NCI-H1417 treated with DMSO at 0.1 percent for 48 hours (cell line): ENCODE data around the gene CEACAM3.
"Not testable (repeated sequence)": the region's sequence is repeated elsewhere in the genome, so short reads cannot be mapped to it uniquely, and the experiment has no call there.

ENCODE experiments used
- DNase-seq: peaks from one replicate; lab custom pipeline; 2025; lab: John Stamatoyannopoulos, UW

The CEACAM3 gene

DNA sequence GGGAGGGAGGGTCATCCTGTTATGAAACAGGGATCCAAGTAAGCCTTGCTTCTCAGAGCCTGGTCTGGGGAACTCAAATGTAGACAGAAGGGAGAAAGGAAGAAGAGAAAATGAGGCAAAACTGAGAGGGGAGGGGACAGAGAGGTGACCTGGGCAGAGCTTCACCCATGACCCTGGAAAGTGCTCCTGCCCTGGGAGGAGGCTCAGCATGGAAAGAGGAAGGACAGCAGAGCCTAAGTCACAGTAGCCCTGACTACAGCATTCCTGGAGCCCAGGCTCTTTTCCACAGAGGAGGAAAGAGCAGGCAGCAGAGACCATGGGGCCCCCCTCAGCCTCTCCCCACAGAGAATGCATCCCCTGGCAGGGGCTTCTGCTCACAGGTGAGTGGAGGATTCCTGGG, at the start of gene CEACAM3:
TSS of gene CEACAM3 (plus strand) at position 226 of the 400 bp plus-strand sequence. CDS start at position 317, 91 bp downstream.
- no peak for DNase-seq

DNA sequence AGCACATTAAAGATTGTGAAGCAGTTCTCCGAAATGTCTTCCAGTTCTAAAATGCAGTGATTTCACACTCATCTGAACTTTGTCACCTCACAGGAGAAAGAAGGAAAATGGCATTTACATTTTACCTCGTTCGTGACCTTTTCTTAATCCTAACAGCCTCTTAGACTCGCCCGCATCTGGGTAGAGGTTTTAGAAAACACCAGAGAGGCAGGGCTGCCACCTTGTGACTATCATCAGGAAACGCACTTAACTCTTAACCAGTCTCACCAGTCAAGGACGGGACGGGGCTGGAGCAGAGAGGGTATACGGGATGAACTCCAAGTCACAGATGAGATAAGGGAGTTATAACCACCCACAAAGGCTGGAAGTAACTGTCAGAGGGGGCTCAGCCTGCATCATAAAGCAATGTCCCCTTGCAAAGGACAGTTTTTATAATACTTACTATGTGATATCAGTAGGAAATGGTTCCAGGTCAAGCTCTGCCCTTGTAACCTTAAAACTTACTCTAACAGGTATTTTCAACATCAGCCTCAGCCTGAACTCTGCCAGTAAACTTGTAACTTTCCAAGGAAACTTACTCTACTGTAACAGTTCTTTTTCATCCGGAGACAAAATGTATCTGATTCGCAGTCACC, 49.7 kb upstream of the CEACAM3 start:
- no peak for DNase-seq

- no peak for DNase-seq
Measured at GRCh38 chr19:41748012-41748411, 48.4 kb upstream of the CEACAM3 start.

GRCh38 chr19:41750248-41751134, 45.9 kb upstream of the CEACAM3 start:
- DNase-seq, result not testable (repeated sequence)

GRCh38 chr19:41753159-41753558, 43.2 kb upstream of the CEACAM3 start:
- no peak for DNase-seq

- DNase-seq, result no peak
Measured at GRCh38 chr19:41753936-41754529, 42.4 kb upstream of the CEACAM3 start.

DNA sequence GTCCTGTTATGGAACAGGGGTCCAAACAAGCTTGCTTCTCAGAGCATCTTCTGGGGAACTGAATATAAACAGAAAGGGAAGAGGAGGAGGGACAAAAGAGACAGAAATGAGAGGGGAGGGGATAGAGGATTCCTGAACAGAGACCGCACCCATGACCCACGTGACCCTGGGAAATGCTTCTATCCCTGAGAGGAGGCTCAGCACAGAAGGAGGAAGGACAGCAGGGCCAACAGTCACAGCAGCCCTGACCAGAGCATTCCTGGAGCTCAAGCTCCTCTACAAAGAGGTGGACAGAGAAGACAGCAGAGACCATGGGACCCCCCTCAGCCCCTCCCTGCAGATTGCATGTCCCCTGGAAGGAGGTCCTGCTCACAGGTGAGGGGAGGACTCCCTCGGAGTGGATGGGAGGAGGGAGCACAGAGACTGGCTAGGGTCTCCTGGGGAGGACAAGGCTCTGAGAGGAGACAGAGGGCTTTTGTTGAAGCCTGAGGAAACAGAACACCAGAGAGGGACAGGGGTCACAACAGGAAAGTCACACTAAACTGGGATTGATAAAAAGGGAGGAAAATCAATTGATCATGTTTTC, 41.0 kb upstream of the CEACAM3 start, which contains the start of gene CEACAM6:
TSS of gene CEACAM6 (plus strand) at position 203 of the 586 bp plus-strand sequence. CDS start at position 312, 109 bp downstream.
- DNase-seq, result no peak

GRCh38 chr19:41758846-41759245, 37.5 kb upstream of the CEACAM3 start:
- DNase-seq, result no peak

DNA sequence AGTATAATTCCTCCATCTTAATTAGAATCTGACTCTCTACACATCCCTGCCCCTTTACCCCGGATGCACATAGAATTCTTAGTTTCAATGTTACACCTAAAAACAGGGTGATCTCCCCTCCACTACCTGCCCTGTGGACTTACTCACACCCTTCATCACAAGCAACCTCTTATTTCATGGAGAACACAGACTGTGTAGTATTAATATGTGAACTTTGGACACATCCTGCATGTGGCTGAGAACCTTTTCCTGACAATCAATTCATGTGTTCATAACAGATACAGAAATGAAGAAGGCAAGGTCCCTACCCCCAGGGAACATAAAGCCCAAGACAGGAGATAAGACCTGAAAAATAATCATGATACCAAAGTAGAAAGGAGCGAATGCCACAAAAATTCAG, 29.3 kb upstream of the CEACAM3 start:
- no peak for DNase-seq

GRCh38 chr19:41768105-41768504, 28.3 kb upstream of the CEACAM3 start:
- DNase-seq, result not testable (repeated sequence)

- no peak for DNase-seq
Measured at GRCh38 chr19:41769608-41770007, 26.8 kb upstream of the CEACAM3 start.

DNA sequence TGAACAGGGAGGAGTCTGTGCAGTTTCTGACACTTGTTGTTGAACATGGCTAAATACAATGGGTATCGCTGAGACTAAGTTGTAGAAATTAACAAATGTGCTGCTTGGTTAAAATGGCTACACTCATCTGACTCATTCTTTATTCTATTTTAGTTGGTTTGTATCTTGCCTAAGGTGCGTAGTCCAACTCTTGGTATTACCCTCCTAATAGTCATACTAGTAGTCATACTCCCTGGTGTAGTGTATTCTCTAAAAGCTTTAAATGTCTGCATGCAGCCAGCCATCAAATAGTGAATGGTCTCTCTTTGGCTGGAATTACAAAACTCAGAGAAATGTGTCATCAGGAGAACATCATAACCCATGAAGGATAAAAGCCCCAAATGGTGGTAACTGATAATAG, 25.0 kb upstream of the CEACAM3 start:
- no peak for DNase-seq

DNA sequence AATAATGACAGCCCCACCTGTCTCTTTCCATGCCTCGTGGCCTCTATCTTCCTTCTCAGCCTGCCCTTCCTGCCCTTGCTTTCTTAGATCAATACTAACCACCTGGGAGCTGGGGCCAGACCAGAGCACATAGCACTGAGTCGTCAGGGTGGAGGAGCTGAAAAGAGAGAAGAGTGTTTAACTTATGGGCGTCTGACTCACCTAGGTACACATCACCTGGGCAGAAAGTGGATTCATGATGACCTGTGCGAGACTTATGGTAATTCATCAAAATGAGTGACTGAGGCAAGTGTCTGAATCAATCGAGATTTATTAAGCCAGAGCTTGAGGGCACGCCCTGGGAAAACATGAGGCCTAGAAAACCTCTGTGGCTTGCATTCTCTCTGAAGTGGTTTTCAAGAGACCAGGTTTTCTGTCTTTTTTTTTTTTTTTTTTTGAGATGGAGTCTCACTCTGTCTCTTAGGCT, 21.8 kb upstream of the CEACAM3 start:
- peak; percentile 73 for DNase-seq

DNA sequence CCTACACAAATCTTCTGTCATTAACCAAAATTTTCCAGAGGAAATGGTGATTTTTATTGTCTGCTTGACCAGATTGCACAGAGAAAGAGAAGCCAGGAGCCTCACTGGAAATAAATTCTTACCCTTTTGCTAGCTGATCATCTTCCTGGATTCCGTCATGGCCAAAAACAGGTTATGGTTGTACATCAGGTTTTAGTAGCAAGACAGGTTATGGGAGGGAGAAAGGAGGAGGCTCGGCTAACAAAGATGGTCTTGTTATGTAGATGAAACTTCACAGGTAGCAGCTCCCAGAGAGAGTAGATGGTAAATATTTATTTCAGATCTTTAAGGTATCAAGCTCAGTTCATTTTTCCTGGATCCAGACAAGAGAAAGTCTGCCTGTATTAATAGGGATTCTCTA, 19.7 kb upstream of the CEACAM3 start:
- DNase-seq, result no peak

DNA sequence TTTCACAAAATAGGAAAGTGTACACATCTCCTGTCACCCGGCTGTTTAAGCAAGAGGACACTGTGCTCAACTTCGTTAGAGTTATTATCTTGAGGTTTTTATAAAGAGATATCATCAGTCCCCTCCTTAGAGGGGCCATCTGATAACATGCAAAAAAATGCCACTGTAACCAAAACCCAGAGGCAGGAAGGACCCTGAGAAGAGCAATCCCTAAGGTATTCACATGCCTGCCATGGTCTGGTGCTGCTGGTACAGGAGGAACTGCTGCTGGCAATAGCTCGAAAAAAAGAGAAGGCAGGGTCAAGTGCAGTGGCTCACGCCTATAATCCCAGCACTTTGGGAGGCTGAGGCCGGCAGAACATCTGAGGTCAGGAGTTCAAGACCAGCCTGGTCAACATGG, 12.8 kb upstream of the CEACAM3 start:
- no peak for DNase-seq

DNA sequence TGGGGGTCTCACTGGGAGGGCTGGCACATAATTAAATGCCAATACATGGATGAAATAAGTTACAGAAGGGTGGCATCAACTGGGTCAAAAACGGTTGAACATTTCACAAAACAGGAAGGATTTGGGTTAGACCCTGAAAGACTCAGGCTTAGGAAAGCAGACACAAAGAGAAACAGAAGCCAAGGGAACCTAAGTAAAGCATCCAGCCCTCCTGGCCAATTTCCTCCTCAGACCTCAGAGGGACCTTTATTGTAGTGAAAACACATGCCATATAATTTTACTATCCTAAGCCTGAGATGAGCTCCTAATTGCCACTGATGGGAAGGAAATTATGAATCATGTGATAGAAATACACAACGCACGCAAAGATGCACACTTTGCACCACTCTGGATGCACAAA, 12.1 kb upstream of the CEACAM3 start:
- no peak for DNase-seq

- DNase-seq, result no peak
Measured at GRCh38 chr19:41784743-41785142, 11.6 kb upstream of the CEACAM3 start.

DNA sequence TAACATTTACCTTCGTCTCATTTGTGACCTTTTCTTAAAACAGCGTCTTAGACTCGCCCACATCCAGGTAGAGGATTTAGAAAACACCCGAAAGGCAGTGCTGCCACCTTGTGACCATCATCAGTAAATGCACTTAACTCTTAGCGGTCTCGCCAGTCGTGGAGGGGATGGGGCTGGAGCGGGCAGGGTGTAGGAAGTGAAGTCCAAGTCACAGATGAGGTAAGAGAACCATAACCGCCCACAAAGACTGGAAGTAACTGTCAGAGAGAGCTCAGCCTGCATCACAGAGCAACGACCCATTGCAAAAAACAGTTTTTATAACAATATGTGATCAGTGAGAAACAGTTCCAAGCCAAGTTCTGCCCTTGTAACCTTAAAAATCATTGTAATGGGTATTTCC, 10.7 kb upstream of the CEACAM3 start:
- DNase-seq, result peak; percentile 16

GRCh38 chr19:41787055-41787454, 9.3 kb upstream of the CEACAM3 start:
- DNase-seq, result no peak

DNA sequence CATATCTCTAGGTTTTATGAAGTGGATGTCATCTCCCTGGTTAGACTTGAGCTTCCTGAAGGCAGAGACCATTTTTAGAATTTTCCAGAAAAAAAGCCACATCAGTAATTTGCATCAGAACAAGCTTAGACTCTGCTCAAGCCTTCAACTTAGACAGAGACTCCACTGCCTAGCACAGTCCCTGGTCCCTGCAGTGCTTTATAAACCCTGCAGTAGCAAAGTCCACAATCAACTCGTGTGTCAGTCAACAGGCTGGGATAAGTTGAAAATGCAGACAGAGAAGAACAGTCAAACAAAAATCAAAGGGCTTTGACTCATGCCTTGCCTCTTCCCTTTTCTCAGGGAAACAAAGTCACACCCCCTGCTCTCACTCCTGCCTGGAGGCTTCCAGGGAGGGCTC, 7.9 kb upstream of the CEACAM3 start:
- not testable (repeated sequence) for DNase-seq

DNA sequence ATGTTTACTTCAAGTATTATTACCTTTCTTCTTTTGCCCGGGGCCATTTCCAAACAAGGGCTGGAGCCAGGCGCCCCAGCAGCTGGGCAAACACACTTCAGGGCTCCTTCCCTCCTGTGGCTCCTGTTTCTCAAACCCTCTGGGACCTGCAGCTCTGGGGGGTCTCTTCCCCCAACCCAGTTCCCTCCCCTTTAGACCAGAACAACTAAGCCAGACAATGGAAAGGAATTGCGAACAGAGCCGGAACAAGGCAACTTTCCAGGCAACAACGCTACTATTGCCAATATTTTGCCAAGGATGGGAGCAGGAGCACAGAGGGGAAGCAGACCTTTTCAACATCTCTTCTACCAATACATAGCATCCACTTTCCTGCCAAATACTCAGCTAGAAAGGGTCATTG, 7.3 kb upstream of the CEACAM3 start:
- not testable (repeated sequence) for DNase-seq
